Measurements from ENCODE around the gene INPP5B.
A peak's percentile ranks its signal among the peaks of the same experiment; 100 is the strongest.
"Not testable (repeated sequence)": the region's sequence is repeated elsewhere in the genome, so short reads cannot be mapped to it uniquely, and the experiment has no call there.

Gene INPP5B

GRCh38 chr1:37946703-37947360 lies at the start of gene INPP5B:
INPP5B (minus strand) TSS chr1:37947053; CDS start chr1:37946308, 745 bp downstream.
- DNase-seq (ENCODE audit: low read depth in 2 of 2) = peak; percentile 70 to 75

GRCh38 chr1:37995751-37996345 lies 49.0 kb upstream of the INPP5B start:
- DNase-seq (ENCODE audit: low read depth in 2 of 2) = no peak

- DNase-seq (ENCODE audit: low read depth in 2 of 2) = no peak
These were observed 48.2 kb upstream of the INPP5B start for GRCh38 chr1:37994886-37995566.

GRCh38 chr1:37989361-37989930 lies 42.6 kb upstream of the INPP5B start:
- DNase-seq (ENCODE audit: low read depth in 2 of 2) = no peak

GRCh38 chr1:37987679-37988078 lies 40.8 kb upstream of the INPP5B start:
- no peak for DNase-seq (ENCODE audit: low read depth in 2 of 2)

GRCh38 chr1:37983546-37983945 lies 36.7 kb upstream of the INPP5B start:
- no peak for DNase-seq (ENCODE audit: low read depth in 2 of 2)

GRCh38 chr1:37978541-37978940 lies 31.7 kb upstream of the INPP5B start:
- no peak for DNase-seq (ENCODE audit: low read depth in 2 of 2)

- DNase-seq (ENCODE audit: low read depth in 2 of 2) = not testable (repeated sequence)
These were observed 28.2 kb upstream of the INPP5B start for GRCh38 chr1:37975083-37975482.

GRCh38 chr1:37974567-37974966 lies 27.7 kb upstream of the INPP5B start:
- no peak for DNase-seq (ENCODE audit: low read depth in 2 of 2)

GRCh38 chr1:37973684-37974083 lies 26.8 kb upstream of the INPP5B start:
- DNase-seq (ENCODE audit: low read depth in 2 of 2) = not testable (repeated sequence)

GRCh38 chr1:37965301-37965700 lies 18.4 kb upstream of the INPP5B start:
- no peak for DNase-seq (ENCODE audit: low read depth in 2 of 2)

GRCh38 chr1:37964106-37964505 lies 17.3 kb upstream of the INPP5B start:
- DNase-seq (ENCODE audit: low read depth in 2 of 2) = not testable (repeated sequence)

- DNase-seq (ENCODE audit: low read depth in 2 of 2) = no peak
These were observed 11.8 kb upstream of the INPP5B start for GRCh38 chr1:37958690-37959089.

- no peak for DNase-seq (ENCODE audit: low read depth in 2 of 2)
These were observed 8.8 kb upstream of the INPP5B start for GRCh38 chr1:37955685-37956084.

- DNase-seq (ENCODE audit: low read depth in 2 of 2) = no peak
These were observed 7.6 kb upstream of the INPP5B start for GRCh38 chr1:37954316-37954971.

GRCh38 chr1:37952738-37953137 lies 5.9 kb upstream of the INPP5B start:
- no peak for DNase-seq (ENCODE audit: low read depth in 2 of 2)

- no peak for DNase-seq (ENCODE audit: low read depth in 2 of 2)
These were observed 5.2 kb upstream of the INPP5B start for GRCh38 chr1:37951783-37952624.

GRCh38 chr1:37951041-37951782 lies 4.4 kb upstream of the INPP5B start:
- DNase-seq (ENCODE audit: low read depth in 2 of 2) = no peak

- DNase-seq (ENCODE audit: low read depth in 2 of 2) = no peak
These were observed 2.8 kb upstream of the INPP5B start for GRCh38 chr1:37949524-37950152.

- no peak for DNase-seq (ENCODE audit: low read depth in 2 of 2)
These were observed 2.0 kb upstream of the INPP5B start for GRCh38 chr1:37948841-37949240.

Data from stimulated activated CD8-positive, alpha-beta memory T cell treated with anti-CD3 and anti-CD28 coated beads, Interleukin-15, amount 100 ng/mL, for 48 hours (primary cell).